B cell (primary cell): ENCODE data around the gene TNFSF8. TPM values are rescaled to one million over a fixed set of nuclear protein-coding genes. Genes with fewer than 3 reads are reported as not detected.

Source experiments
- ATAC-seq: fragments of 200-7000 bp; cut with Tn5 transposase; one replicate; pipeline ENCODE4 v1.10.0; 2021; ENCODE audit warnings: low read depth, mild to moderate bottlenecking, moderate number of reproducible peaks, moderate library complexity
- CTCF ChIA-PET: fragments of 350-600 bp; sonication (Branson Sonifier 250); formaldehyde crosslinking; loops from one replicate; lab custom pipeline; 2021; ENCODE audit warnings: antibody characterized with exemption, inconsistent platforms; lab: Charles Lee
- POLR2A ChIA-PET: fragments of 350-600 bp; sonication (Branson Sonifier 250); formaldehyde crosslinking; loops from one replicate; lab custom pipeline; 2021; ENCODE audit warnings: antibody characterized with exemption; lab: Charles Lee
- DNase-seq: peaks from one replicate; pipeline ENCODE4 v3.0.0; 2013
- H2AFZ ChIP-seq: 2 replicates; pipeline ENCODE4 v1.6.1; 2012; ENCODE audit warnings: mild to moderate bottlenecking, low read depth, low read length; ENCODE audit not compliant: insufficient read depth, poor library complexity, severe bottlenecking
- H3K27ac ChIP-seq, 2 donors: 1 replicate in 1 of 2; 2 replicates in 1 of 2; pipeline ENCODE4 v1.5.1; 2012 to 2013; ENCODE audit warnings: low read length in 2 of 2, mild to moderate bottlenecking in 2 of 2, moderate library complexity in 1 of 2
- H3K27me3 ChIP-seq, 4 experiments: fragments of 200-600 bp in 1 of 4; sonication (generic) in 1 of 4; replicated peaks in 1 of 4; 1 replicate in 2 of 4; 2 replicates in 2 of 4; pipeline versions ENCODE4 v1.6.1 to v1.7.0; 2013 to 2016; ENCODE audit warnings: low read length in 3 of 4, mild to moderate bottlenecking in 2 of 4, mixed read lengths in 1 of 4, moderate library complexity in 1 of 4; ENCODE audit not compliant: insufficient read depth in 4 of 4, control insufficient read depth in 3 of 4; ENCODE audit errors: control extremely low read depth in 1 of 4
- H3K36me3 ChIP-seq, 2 experiments: replicated peaks in 1 of 2; 1 replicate in 1 of 2; 2 replicates in 1 of 2; pipeline versions ENCODE4 v1.6.1 to v1.7.1; 2013; ENCODE audit warnings: low read length in 1 of 2; ENCODE audit not compliant: insufficient read depth in 2 of 2, control insufficient read depth in 1 of 2; ENCODE audit errors: control extremely low read depth in 1 of 2, extremely low read depth in 1 of 2
- H3K4me1 ChIP-seq, 2 donors: fragments of 200-600 bp in 1 of 2; sonication (generic) in 1 of 2; 1 replicate in 1 of 2; 2 replicates in 1 of 2; pipeline versions ENCODE4 v1.5.1 to v1.6.1; 2013 to 2017; ENCODE audit warnings: low read length in 2 of 2; ENCODE audit not compliant: control insufficient read depth in 2 of 2, insufficient read depth in 2 of 2
- H3K4me2 ChIP-seq: replicated peaks from 2 replicates; pipeline ENCODE3; 2012; ENCODE audit warnings: mild to moderate bottlenecking, low read depth, low read length; ENCODE audit not compliant: poor library complexity, severe bottlenecking
- H3K4me3 ChIP-seq, 5 experiments: fragments of 200-600 bp in 1 of 5; sonication (generic) in 1 of 5; 1 replicate in 3 of 5; 2 replicates in 2 of 5; pipeline versions ENCODE4 v1.5.1 to v1.7.0; 2011 to 2016; ENCODE audit warnings: low read length in 4 of 5, mild to moderate bottlenecking in 4 of 5, low read depth in 2 of 5, control low read depth in 1 of 5, moderate library complexity in 1 of 5; ENCODE audit not compliant: insufficient read depth in 1 of 5; ENCODE audit errors: control extremely low read depth in 1 of 5, extremely low read depth in 1 of 5
- H3K79me2 ChIP-seq: fragments of 200-600 bp; sonication (generic); one replicate; pipeline ENCODE4 v1.6.0; 2016; ENCODE audit warnings: low read length; ENCODE audit not compliant: control insufficient read depth, insufficient read depth
- H3K9ac ChIP-seq: fragments of 200-600 bp; sonication (generic); 2 replicates; pipeline ENCODE4 v1.6.1; 2017; ENCODE audit warnings: mild to moderate bottlenecking, low read length, moderate library complexity
- H3K9me3 ChIP-seq, 3 donors: one replicate each; pipeline versions ENCODE4 v1.6.1 to v1.7.1; 2013; ENCODE audit warnings: low read length in 2 of 3; ENCODE audit not compliant: control insufficient read depth in 2 of 3, insufficient read depth in 1 of 3; ENCODE audit errors: control extremely low read depth in 1 of 3
- H4K20me1 ChIP-seq: 2 replicates; pipeline ENCODE4 v1.6.0; 2012; ENCODE audit warnings: mild to moderate bottlenecking, low read length; ENCODE audit not compliant: insufficient read depth, control insufficient read depth, poor library complexity, severe bottlenecking
- H3K27ac Mint-ChIP-seq: one replicate; pipeline ENCODE4 v1.8.0; 2021; ENCODE audit warnings: mixed read lengths
- H3K27me3 Mint-ChIP-seq: one replicate; pipeline ENCODE4 v1.8.0; 2021; ENCODE audit warnings: mixed read lengths
- H3K4me1 Mint-ChIP-seq: one replicate; pipeline ENCODE4 v1.8.0; 2021; ENCODE audit warnings: mixed read lengths
- H3K4me3 Mint-ChIP-seq: one replicate; pipeline ENCODE4 v1.8.0; 2021; ENCODE audit warnings: mixed read lengths
- H3K9me3 Mint-ChIP-seq: one replicate; pipeline ENCODE4 v1.8.0; 2022; ENCODE audit warnings: mixed read lengths; ENCODE audit not compliant: insufficient read depth
- CTCF ChIP-seq: fragments of 200-600 bp; IDR thresholded peaks from one replicate; pipeline ENCODE4 v1.8.0; 2022; ENCODE audit warnings: antibody characterized with exemption, mild to moderate bottlenecking
- EZH2 ChIP-seq: IDR thresholded peaks from 2 replicates; pipeline ENCODE4 v1.6.1; 2012; ENCODE audit warnings: borderline replicate concordance, low read depth, mild to moderate bottlenecking, moderate library complexity, low read length; ENCODE audit not compliant: insufficient read depth, poor library complexity, severe bottlenecking
- WGBS: methylation state at CpG from one replicate; pipeline ENCODE4 v1.1.5; 2013; ENCODE audit warnings: missing lambda C conversion rate; ENCODE audit not compliant: insufficient coverage; 5-methylcytosine and 5-hydroxymethylcytosine counted together
- intact Hi-C: fragments of 100-400 bp; cut with micrococcal nuclease; formaldehyde crosslinking; loops from one replicate; pipeline ENCODE4 v1.10.0; 2022
- polyA plus RNA-seq: library from polyadenylated mRNA; depleted of rRNA; stranded (reverse); fragments of >200 nt; gene quantifications from 2 replicates; pipeline ENCODE4 v1.2.3, GENCODE V29; 2012
- total RNA-seq, 2 donors: library from RNA; stranded (reverse); fragments of 120-200 nt in 1 of 2; gene quantifications; 1 replicate in 1 of 2; 2 replicates in 1 of 2; pipeline versions ENCODE4 v1.2.3 to v1.2.4, GENCODE V29; 2013 to 2022

TNFSF8 gene
- total and polyA plus RNA-seq, 2 donors (not counting 1 experiment from before 2014, with no cell fraction given) = 1.6 to 2.6 TPM

- H3K27ac Mint-ChIP-seq = no peak overlapping the region
- no peak for ATAC-seq
Observed at GRCh38 chr9:114931407-114931806, 1.0 kb upstream of the TNFSF8 start.

More at GRCh38 chr9:114931407-114931806, 1.0 kb upstream of the TNFSF8 start:
- TF ChIP-seq EZH2 (no peak), CTCF (no peak)
- Histone ChIP-seq H3K79me2 (peaks cover 14% of the 10 kb centered on the region), H3K9me3 (no peaks in the 10 kb centered on the region), H3K4me2 (no peak overlapping the region), H3K4me1 (peaks cover 29 to 33% of the 10 kb centered on the region in 2 donors), H3K27ac (no peak overlapping the region), H3K36me3 (no peaks in the 10 kb centered on the region), H2AFZ (no peak overlapping the region), H3K27me3 (peaks cover 0 to 1% (median 0%) of the 10 kb centered on the region in 4 experiments), H3K9ac (no peak overlapping the region), H4K20me1 (no peaks in the 10 kb centered on the region), H3K4me3 (no peak overlapping the region)
- Mint-ChIP-seq H3K4me1 (peaks cover 34% of the 10 kb centered on the region), H3K27me3 (peaks cover 12% of the 10 kb centered on the region), H3K4me3 (no peak overlapping the region), H3K9me3 (no peaks in the 10 kb centered on the region)
- POLR2A ChIA-PET = no interaction called here
- DNase-seq = no peak
- intact Hi-C loops = loop anchor here (5.0 kb wide), 1 partner anchor 39 kb away; no protein-coding TSS in a partner anchor
- 76% methylated on average over 4 of the region's 5 CpGs for WGBS
- CTCF ChIA-PET = no interaction called here
